WTC11 (cell line): ENCODE data around the gene YTHDC2. TPM values are rescaled to one million over a fixed set of nuclear protein-coding genes. Genes with fewer than 3 reads are reported as not detected.

Source experiments
- ESRRA ChIP-seq: sonication (generic); formaldehyde crosslinking; IDR thresholded peaks from 2 replicates; pipeline ENCODE4 v1.8.1; 2022; ENCODE audit warnings: mild to moderate bottlenecking, missing genetic modification reagents, borderline replicate concordance
- ETV6 ChIP-seq: sonication (generic); formaldehyde crosslinking; IDR thresholded peaks from 2 replicates; pipeline ENCODE4 v1.8.1; 2022; ENCODE audit warnings: mild to moderate bottlenecking, missing genetic modification reagents
- GABPB1 ChIP-seq: sonication (generic); formaldehyde crosslinking; IDR thresholded peaks from 2 replicates; pipeline ENCODE4 v1.8.1; 2023; ENCODE audit warnings: mild to moderate bottlenecking, missing genetic modification reagents
- NFYB ChIP-seq: sonication (generic); formaldehyde crosslinking; conservative IDR thresholded peaks from 2 replicates; pipeline ENCODE4 v1.8.0; 2022; ENCODE audit warnings: low read depth, missing genetic modification reagents
- PRDM15 ChIP-seq: sonication (generic); formaldehyde crosslinking; IDR thresholded peaks from 2 replicates; pipeline ENCODE4 v1.8.0; 2022; ENCODE audit warnings: missing genetic modification reagents
- SMAD3 ChIP-seq: sonication (generic); formaldehyde crosslinking; IDR thresholded peaks from 2 replicates; pipeline ENCODE4 v1.8.0; 2022; ENCODE audit warnings: missing genetic modification reagents, mild to moderate bottlenecking, borderline replicate concordance
- ZBTB21 ChIP-seq: sonication (generic); formaldehyde crosslinking; IDR thresholded peaks from 2 replicates; pipeline ENCODE4 v1.8.1; 2023; ENCODE audit warnings: mild to moderate bottlenecking, missing genetic modification reagents, borderline replicate concordance
- total RNA-seq: library from RNA; stranded (reverse); gene quantifications from 3 replicates; pipeline ENCODE4 v1.2.3, GENCODE V29; 2021

The YTHDC2 gene
- total RNA-seq, 1 experiment from 2014 or later = 21.6 TPM

- TF ChIP-seq PRDM15 (CRISPR knock-in tag) (no peak), ETV6 (CRISPR knock-in tag) (no peak), GABPB1 (CRISPR knock-in tag) (no peak), NFYB (CRISPR knock-in tag) (no peak), ZBTB21 (CRISPR knock-in tag) (no peak), SMAD3 (no peak), ESRRA (CRISPR knock-in tag) (no peak)
Observed at GRCh38 chr5:113641715-113642114, 128.2 kb downstream of the YTHDC2 start (continued).

Other genes starting within 250 kb of the YTHDC2 start
- not detected in 3 replicates for gene TSSK1B, start 78.7 kb upstream of the YTHDC2 start, total RNA-seq
- 15.4 to 23.5 TPM (median 17.2 TPM) in 3 replicates for gene MCC, start 25.2 kb upstream of the YTHDC2 start, total RNA-seq